CD4-positive, alpha-beta T cell (primary cell): ENCODE results near the gene THADA. TPM values are rescaled to one million over a fixed set of nuclear protein-coding genes. Genes with fewer than 3 reads are reported as not detected.

Experiments used
- ATAC-seq: fragments of 200-7000 bp; cut with Tn5 transposase; one replicate; pipeline ENCODE4 v1.10.0; 2022; ENCODE audit warnings: mild to moderate bottlenecking; ENCODE audit not compliant: poor library complexity
- CTCF ChIA-PET: fragments of 350-600 bp; sonication (Branson Sonifier 250); formaldehyde crosslinking; loops from one replicate; lab custom pipeline; 2021; ENCODE audit warnings: antibody characterized with exemption, inconsistent platforms; lab: Charles Lee
- POLR2A ChIA-PET: fragments of 350-600 bp; sonication (Branson Sonifier 250); formaldehyde crosslinking; loops from one replicate; lab custom pipeline; 2021; ENCODE audit warnings: antibody characterized with exemption, inconsistent platforms; lab: Charles Lee
- DNase-seq, 14 experiments: peaks; one replicate each; pipeline ENCODE4 v3.0.0-alpha.2; 2013 to 2020; ENCODE audit warnings: mixed read lengths in 2 of 14
- H3K27ac ChIP-seq, 2 donors: one replicate each; pipeline versions ENCODE4 v1.5.1 to v1.7.0; 2013; ENCODE audit warnings: low read length in 2 of 2, low read depth in 1 of 2, mild to moderate bottlenecking in 1 of 2
- H3K27me3 ChIP-seq, 2 experiments: 1 replicate in 1 of 2; 2 replicates in 1 of 2; pipeline versions ENCODE4 v1.6.1 to v1.7.0; 2013; ENCODE audit warnings: low read length in 2 of 2, control low read depth in 1 of 2, mild to moderate bottlenecking in 1 of 2, moderate library complexity in 1 of 2; ENCODE audit not compliant: insufficient read depth in 2 of 2, control insufficient read depth in 1 of 2
- H3K36me3 ChIP-seq: one replicate; pipeline ENCODE4 v1.6.1; 2013; ENCODE audit warnings: low read length, control low read depth; ENCODE audit not compliant: insufficient read depth
- H3K4me1 ChIP-seq: one replicate; pipeline ENCODE4 v1.6.1; 2013; ENCODE audit warnings: low read length, control low read depth; ENCODE audit not compliant: insufficient read depth
- H3K4me3 ChIP-seq: one replicate; pipeline ENCODE4 v1.5.1; 2013; ENCODE audit warnings: mild to moderate bottlenecking, low read length, moderate library complexity
- H3K9me3 ChIP-seq, 2 experiments: 1 replicate in 1 of 2; 2 replicates in 1 of 2; pipeline versions ENCODE4 v1.6.1 to v1.7.0; 2013; ENCODE audit warnings: low read length in 2 of 2, mild to moderate bottlenecking in 2 of 2, control low read depth in 1 of 2, moderate library complexity in 1 of 2; ENCODE audit not compliant: control insufficient read depth in 1 of 2, insufficient read depth in 1 of 2
- H3K27ac Mint-ChIP-seq: one replicate; pipeline ENCODE4 v1.8.0; 2020; ENCODE audit warnings: mixed read lengths
- H3K27me3 Mint-ChIP-seq: one replicate; pipeline ENCODE4 v1.8.0; 2021; ENCODE audit warnings: mixed read lengths
- H3K36me3 Mint-ChIP-seq: one replicate; pipeline ENCODE4 v1.8.0; 2021; ENCODE audit warnings: low read depth, mixed read lengths
- H3K4me1 Mint-ChIP-seq: one replicate; pipeline ENCODE4 v1.8.0; 2021; ENCODE audit warnings: low read depth, mixed read lengths
- H3K4me3 Mint-ChIP-seq: one replicate; pipeline ENCODE4 v1.8.0; 2020; ENCODE audit warnings: mild to moderate bottlenecking, mixed read lengths
- H3K9me3 Mint-ChIP-seq: one replicate; pipeline ENCODE4 v1.8.0; 2020; ENCODE audit warnings: mixed read lengths
- CTCF ChIP-seq: fragments of 200-600 bp; IDR thresholded peaks from one replicate; pipeline ENCODE4 v1.8.0; 2022; ENCODE audit warnings: antibody characterized with exemption, mild to moderate bottlenecking
- intact Hi-C, 2 experiments: fragments of 100-400 bp; cut with DNase I in 1 of 2; cut with micrococcal nuclease in 1 of 2; formaldehyde crosslinking; loops; one replicate each; pipeline versions ENCODE4 v1.15.1 to v1.9.0; 2023 to 2025; cut with DNase I, micrococcal nuclease
- total RNA-seq, 174 experiments: library from RNA in 2 of 174; stranded (reverse) in 2 of 174; gene quantifications; one replicate each; pipeline ENCODE4 v1.2.3 and lab custom pipeline; 2021 to 2026

Gene THADA
- total RNA-seq, 2 experiments from 2014 or later = 29.3 to 32.9 TPM

GRCh38 chr2:43511199-43511598 is 84.6 kb downstream of the THADA start:
- DNase-seq (no peak), ATAC-seq (no peak)
- Histone ChIP-seq H3K9me3 (no peaks in the 10 kb centered on the region), H3K36me3 (peaks cover 10% of the 10 kb centered on the region), H3K27me3 (no peaks in the 10 kb centered on the region), H3K4me1 (no peaks in the 10 kb centered on the region), H3K4me3 (no peak overlapping the region), H3K27ac (no peak overlapping the region)
- POLR2A ChIA-PET = interaction anchor here (0.7 kb wide), 1 partner anchor 301 kb away, joined by 3 read pairs; no protein-coding TSS in a partner anchor
- CTCF ChIA-PET = interaction anchor here (1.7 kb wide), 1 partner anchor 11 kb away, joined by 6 read pairs; no protein-coding TSS in a partner anchor
- intact Hi-C loops = no loop called here
- no peak overlapping the region for H3K4me3 Mint-ChIP-seq
- no peaks in the 10 kb centered on the region for H3K27me3 Mint-ChIP-seq
- H3K4me1 Mint-ChIP-seq = peaks cover 34% of the 10 kb centered on the region
- H3K36me3 Mint-ChIP-seq = peaks cover 55% of the 10 kb centered on the region
- no peaks in the 10 kb centered on the region for H3K9me3 Mint-ChIP-seq
- no peak overlapping the region for H3K27ac Mint-ChIP-seq
- TF ChIP-seq CTCF = no peak

GRCh38 chr2:43509886-43510285 is 86.0 kb downstream of the THADA start:
- intact Hi-C loops = no loop called here
- H3K4me1 ChIP-seq = no peaks in the 10 kb centered on the region
- no peak for ATAC-seq
- ChIA-PET CTCF (interaction anchor here (0.6 to 1.7 kb wide), 2 partner anchors 12 to 716 kb away, joined by 3 to 6 read pairs; no protein-coding TSS in a partner anchor), POLR2A (no interaction called here)
- no peak overlapping the region for H3K4me3 ChIP-seq
- peaks cover 67% of the 10 kb centered on the region for H3K36me3 Mint-ChIP-seq
- H3K27ac ChIP-seq = no peak overlapping the region
- peak overlapping the region; percentile 41 for H3K27ac Mint-ChIP-seq
- H3K27me3 ChIP-seq = no peaks in the 10 kb centered on the region
- H3K9me3 ChIP-seq = no peaks in the 10 kb centered on the region
- H3K4me3 Mint-ChIP-seq = no peak overlapping the region
- no peak for TF ChIP-seq CTCF
- no peaks in the 10 kb centered on the region for H3K9me3 Mint-ChIP-seq
- peaks cover 14% of the 10 kb centered on the region for H3K36me3 ChIP-seq
- H3K4me1 Mint-ChIP-seq = peaks cover 24% of the 10 kb centered on the region
- no peaks in the 10 kb centered on the region for H3K27me3 Mint-ChIP-seq
- no peak for DNase-seq

DNA sequence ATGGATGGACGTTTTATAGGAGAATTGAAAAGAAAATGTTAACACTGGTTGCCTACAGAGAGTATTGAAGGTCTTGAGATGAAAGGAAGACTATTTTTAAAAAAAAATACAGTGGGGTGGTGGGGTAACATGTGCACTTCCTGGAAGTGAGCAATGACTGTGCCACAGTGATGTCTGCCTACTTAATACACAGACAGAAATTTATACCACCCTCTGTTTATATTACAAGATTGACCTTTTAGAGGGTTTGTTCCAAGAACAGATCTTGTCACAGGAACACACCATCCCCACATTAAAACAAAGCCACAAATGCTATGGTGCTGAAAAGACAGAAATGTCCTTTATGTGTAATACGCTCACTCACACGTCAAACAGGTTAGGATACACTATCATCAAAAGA is 87.6 kb downstream of the THADA start:
- no peak overlapping the region for H3K4me3 ChIP-seq
- CTCF ChIA-PET = no interaction called here
- H3K9me3 ChIP-seq = no peaks in the 10 kb centered on the region
- peaks cover 14% of the 10 kb centered on the region for H3K36me3 ChIP-seq
- DNase-seq = peak in 2 of 14 experiments; percentile 4 to 41
- no peak for ATAC-seq
- peaks cover 24% of the 10 kb centered on the region for H3K4me1 Mint-ChIP-seq
- H3K27ac ChIP-seq = no peak overlapping the region
- H3K4me1 ChIP-seq = no peaks in the 10 kb centered on the region
- H3K27ac Mint-ChIP-seq = peak overlapping the region; percentile 72
- no peaks in the 10 kb centered on the region for H3K27me3 ChIP-seq
- H3K9me3 Mint-ChIP-seq = no peaks in the 10 kb centered on the region
- H3K36me3 Mint-ChIP-seq = peaks cover 81% of the 10 kb centered on the region
- intact Hi-C loops = no loop called here
- TF ChIP-seq CTCF = no peak
- no peaks in the 10 kb centered on the region for H3K27me3 Mint-ChIP-seq
- H3K4me3 Mint-ChIP-seq = no peak overlapping the region
- POLR2A ChIA-PET = interaction anchor here (1.5 kb wide), 1 partner anchor 697 kb away, joined by 4 read pairs; no protein-coding TSS in a partner anchor
